Measurements from ENCODE around the gene RXRA. TPM values are rescaled to one million over a fixed set of nuclear protein-coding genes. Genes with fewer than 3 reads are reported as not detected.

Gene RXRA
- total RNA-seq, 4 donors from 2014 or later, result 27.3 to 70.5 (median 58.6) TPM

DNA sequence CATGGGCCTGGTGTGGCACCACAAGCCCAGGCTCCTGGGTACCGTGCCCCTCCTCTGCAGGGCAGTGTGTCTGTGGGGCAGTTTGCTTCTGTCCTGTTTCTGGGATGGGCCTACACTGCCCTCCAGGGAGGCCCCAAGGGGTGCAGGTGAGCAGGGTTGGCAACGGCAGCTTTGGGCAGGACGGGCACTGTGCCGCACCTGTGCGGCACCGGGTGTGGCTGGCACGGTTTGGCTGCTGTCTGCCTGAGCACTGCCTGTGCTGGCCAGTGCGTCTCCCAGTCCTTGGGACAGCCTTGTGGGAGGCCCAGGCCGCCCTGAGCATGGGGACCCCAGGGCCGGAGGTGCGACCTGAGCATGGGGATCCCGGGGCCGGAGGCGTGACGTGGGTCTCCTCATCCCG lies 37.2 kb downstream of the RXRA start:
- H3K4me3 ChIP-seq, result no peak overlapping the region
- no peak overlapping the region for H3K27ac ChIP-seq
- no peaks in the 10 kb centered on the region for H3K36me3 ChIP-seq
- in situ Hi-C loops (cut with MboI; ENCODE audit: low pct_ligation_motif_present in 1 of 4, low pct_unique_long_range_greater_than_20kb in 1 of 4, low sequenced_read_pairs in 3 of 4), result no loop called here
- H3K9me3 ChIP-seq, result no peaks in the 10 kb centered on the region
- no peaks in the 10 kb centered on the region for H3K27me3 ChIP-seq
- 73% methylated on average over 16 of the region's 16 CpGs; no CpG with 5 or more reads in 1 of the 2 donors for WGBS, 2 donors (ENCODE audit: low coverage in 1 of 2)
- intact Hi-C loops (cut with DNase I; ENCODE audit: low total_unique reads), result no loop called here
- H3K4me1 ChIP-seq, result peaks cover 38 to 78% (median 54%) of the 10 kb centered on the region in 4 donors
- no peak for DNase-seq
- no peak for TF ChIP-seq POLR2AphosphoS5 (IDR thresholded peaks at IDR 0.05)
- TF ChIP-seq POLR2A (IDR thresholded peaks at IDR 0.05), result no peak
- no peak for TF ChIP-seq EP300 (IDR thresholded peaks at IDR 0.05; ENCODE audit: low read depth)
- TF ChIP-seq, protein P1, sequence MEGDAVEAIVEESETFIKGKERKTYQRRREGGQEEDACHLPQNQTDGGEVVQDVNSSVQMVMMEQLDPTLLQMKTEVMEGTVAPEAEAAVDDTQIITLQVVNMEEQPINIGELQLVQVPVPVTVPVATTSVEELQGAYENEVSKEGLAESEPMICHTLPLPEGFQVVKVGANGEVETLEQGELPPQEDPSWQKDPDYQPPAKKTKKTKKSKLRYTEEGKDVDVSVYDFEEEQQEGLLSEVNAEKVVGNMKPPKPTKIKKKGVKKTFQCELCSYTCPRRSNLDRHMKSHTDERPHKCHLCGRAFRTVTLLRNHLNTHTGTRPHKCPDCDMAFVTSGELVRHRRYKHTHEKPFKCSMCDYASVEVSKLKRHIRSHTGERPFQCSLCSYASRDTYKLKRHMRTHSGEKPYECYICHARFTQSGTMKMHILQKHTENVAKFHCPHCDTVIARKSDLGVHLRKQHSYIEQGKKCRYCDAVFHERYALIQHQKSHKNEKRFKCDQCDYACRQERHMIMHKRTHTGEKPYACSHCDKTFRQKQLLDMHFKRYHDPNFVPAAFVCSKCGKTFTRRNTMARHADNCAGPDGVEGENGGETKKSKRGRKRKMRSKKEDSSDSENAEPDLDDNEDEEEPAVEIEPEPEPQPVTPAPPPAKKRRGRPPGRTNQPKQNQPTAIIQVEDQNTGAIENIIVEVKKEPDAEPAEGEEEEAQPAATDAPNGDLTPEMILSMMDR (IDR thresholded peaks at IDR 0.05), result no peak

GRCh38 chr9:134364391-134365114 lies 38.3 kb downstream of the RXRA start:
- intact Hi-C loops (cut with DNase I; ENCODE audit: low total_unique reads), result no loop called here
- H3K4me1 ChIP-seq, result peaks cover 30 to 67% (median 47%) of the 10 kb centered on the region in 4 donors

DNA sequence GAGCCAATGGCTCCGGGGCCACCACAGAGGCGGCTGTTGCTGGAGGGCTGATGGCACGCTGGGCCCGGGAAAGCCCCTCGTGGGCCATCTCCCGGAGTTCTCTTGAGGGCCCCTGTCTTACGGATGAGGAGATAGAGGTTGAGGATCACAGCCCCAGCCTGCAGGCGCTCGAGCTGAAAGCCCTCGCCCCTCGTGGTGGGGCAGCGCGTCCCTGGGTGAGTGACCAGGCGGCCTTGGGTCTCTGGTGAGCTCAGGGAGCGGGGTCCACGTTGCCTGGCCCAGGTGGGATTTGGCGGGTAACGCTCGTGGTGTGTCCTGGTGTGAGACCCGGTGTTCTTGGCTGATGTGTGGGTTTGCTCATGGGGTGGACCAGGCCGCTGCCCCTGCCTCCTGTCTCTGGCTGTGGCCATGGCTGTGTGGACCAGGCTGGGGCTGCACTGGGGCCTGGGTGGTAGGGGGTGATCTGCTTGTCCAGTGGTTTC lies 38.9 kb downstream of the RXRA start:
- no peaks in the 10 kb centered on the region for H3K36me3 ChIP-seq
- no peak overlapping the region for H3K4me3 ChIP-seq
- H3K9me3 ChIP-seq, result no peaks in the 10 kb centered on the region
- WGBS, 2 donors (ENCODE audit: low coverage in 1 of 2), result 85% methylated on average over 20 of the region's 21 CpGs; no CpG with 5 or more reads in 1 of the 2 donors
- peaks cover 30 to 61% (median 46%) of the 10 kb centered on the region in 4 donors for H3K4me1 ChIP-seq
- intact Hi-C loops (cut with DNase I; ENCODE audit: low total_unique reads) (no loop called here), in situ Hi-C loops (cut with MboI; ENCODE audit: low pct_ligation_motif_present in 1 of 4, low pct_unique_long_range_greater_than_20kb in 1 of 4, low sequenced_read_pairs in 3 of 4) (no loop called here)
- TF ChIP-seq, protein P1 (IDR thresholded peaks at IDR 0.05), result no peak
- TF ChIP-seq POLR2AphosphoS5 (IDR thresholded peaks at IDR 0.05), result no peak
- TF ChIP-seq POLR2A (IDR thresholded peaks at IDR 0.05), result no peak
- no peak for TF ChIP-seq EP300 (IDR thresholded peaks at IDR 0.05; ENCODE audit: low read depth)
- DNase-seq, result no peak
- peak overlapping the region; percentile 76 to 89 (median 84) for H3K27ac ChIP-seq
- no peaks in the 10 kb centered on the region for H3K27me3 ChIP-seq

More at GRCh38 chr9:134364391-134365114, 38.3 kb downstream of the RXRA start:
- DNase-seq, result no peak
- no peaks in the 10 kb centered on the region for H3K9me3 ChIP-seq
- in situ Hi-C loops (cut with MboI; ENCODE audit: low pct_ligation_motif_present in 1 of 4, low pct_unique_long_range_greater_than_20kb in 1 of 4, low sequenced_read_pairs in 3 of 4), result no loop called here
- 71% methylated on average over 13 of the region's 13 CpGs; no CpG with 5 or more reads in 1 of the 2 donors for WGBS, 2 donors (ENCODE audit: low coverage in 1 of 2)
- no peaks in the 10 kb centered on the region for H3K36me3 ChIP-seq
- no peak overlapping the region for H3K4me3 ChIP-seq
- TF ChIP-seq EP300 (IDR thresholded peaks at IDR 0.05; ENCODE audit: low read depth) (no peak), POLR2AphosphoS5 (IDR thresholded peaks at IDR 0.05) (no peak), POLR2A (IDR thresholded peaks at IDR 0.05) (no peak)
- TF ChIP-seq, protein P1 (IDR thresholded peaks at IDR 0.05), result no peak
- H3K27ac ChIP-seq, result peak overlapping the region in 2 of 4 donors; percentile 3 to 89
- no peaks in the 10 kb centered on the region for H3K27me3 ChIP-seq

- WGBS, 2 donors (ENCODE audit: low coverage in 1 of 2), result 24% methylated on average over 14 of the region's 14 CpGs; no CpG with 5 or more reads in 1 of the 2 donors
- Histone ChIP-seq H3K4me1 (peaks cover 30 to 54% (median 46%) of the 10 kb centered on the region in 4 donors), H3K9me3 (no peaks in the 10 kb centered on the region), H3K4me3 (no peak overlapping the region), H3K27ac (peak overlapping the region; percentile 76 to 89 (median 84)), H3K27me3 (no peaks in the 10 kb centered on the region), H3K36me3 (no peaks in the 10 kb centered on the region)
- DNase-seq, result peak; percentile 50
- intact Hi-C loops (cut with DNase I; ENCODE audit: low total_unique reads), result no loop called here
- in situ Hi-C loops (cut with MboI; ENCODE audit: low pct_ligation_motif_present in 1 of 4, low pct_unique_long_range_greater_than_20kb in 1 of 4, low sequenced_read_pairs in 3 of 4), result no loop called here
- TF ChIP-seq, protein P1 (IDR thresholded peaks at IDR 0.05), result no peak
- no peak for TF ChIP-seq EP300 (IDR thresholded peaks at IDR 0.05; ENCODE audit: low read depth)
- TF ChIP-seq POLR2A (IDR thresholded peaks at IDR 0.05), result no peak
- no peak for TF ChIP-seq POLR2AphosphoS5 (IDR thresholded peaks at IDR 0.05)
Observed at GRCh38 chr9:134365791-134366222, 39.6 kb downstream of the RXRA start.

Measured in transverse colon (tissue), 4 donors.